ENCODE data around the gene LGI4.
"Not testable (repeated sequence)": the region's sequence is repeated elsewhere in the genome, so short reads cannot be mapped to it uniquely, and the experiment has no call there.

The LGI4 gene

GRCh38 chr19:35160629-35161433 lies 26.0 kb upstream of the LGI4 start:
- DNase-seq = no peak

GRCh38 chr19:35159606-35160005 lies 24.7 kb upstream of the LGI4 start:
- DNase-seq = no peak

GRCh38 chr19:35157431-35157830 lies 22.6 kb upstream of the LGI4 start:
- no peak for DNase-seq

GRCh38 chr19:35156673-35157014 lies 21.8 kb upstream of the LGI4 start:
- DNase-seq = no peak

GRCh38 chr19:35155981-35156672 lies 21.3 kb upstream of the LGI4 start:
- no peak for DNase-seq

- DNase-seq = no peak
Observed at GRCh38 chr19:35155441-35155840, 20.6 kb upstream of the LGI4 start.

GRCh38 chr19:35154525-35155406 lies 19.9 kb upstream of the LGI4 start, which contains the start of gene FXYD5:
TSS of gene FXYD5 (plus strand) at chr19:35154735. CDS start at chr19:35155551, 816 bp downstream.
- peak; percentile 90 for DNase-seq

- peak; percentile 50 for DNase-seq
Observed at GRCh38 chr19:35153701-35154524, 19.1 kb upstream of the LGI4 start.

- not testable (repeated sequence) for DNase-seq
Observed at GRCh38 chr19:35153129-35153522, 18.3 kb upstream of the LGI4 start.

GRCh38 chr19:35151273-35152065 lies 16.6 kb upstream of the LGI4 start:
- no peak for DNase-seq

- no peak for DNase-seq
Observed at GRCh38 chr19:35150445-35150844, 15.6 kb upstream of the LGI4 start.

GRCh38 chr19:35149463-35149862 lies 14.6 kb upstream of the LGI4 start:
- no peak for DNase-seq

- no peak for DNase-seq
Observed at GRCh38 chr19:35146746-35147459, 12.0 kb upstream of the LGI4 start.

GRCh38 chr19:35144600-35145436 lies 10.0 kb upstream of the LGI4 start:
- peak; percentile 32 for DNase-seq

GRCh38 chr19:35144259-35144599 lies 9.4 kb upstream of the LGI4 start:
- no peak for DNase-seq

GRCh38 chr19:35143818-35144217 lies 9.0 kb upstream of the LGI4 start:
- no peak for DNase-seq

GRCh38 chr19:35143231-35143715 lies 8.4 kb upstream of the LGI4 start, which contains the start of gene FXYD7:
TSS of gene FXYD7 (plus strand) at chr19:35143255. CDS start at chr19:35143334, 79 bp downstream.
- DNase-seq = no peak

GRCh38 chr19:35142606-35143230 lies 7.9 kb upstream of the LGI4 start:
- DNase-seq = peak; percentile 46

Measured in fibroblast of skin of right biceps (primary cell).